Measurements from ENCODE around the gene WAC. TPM values are rescaled to one million over a fixed set of nuclear protein-coding genes. Genes with fewer than 3 reads are reported as not detected.

WAC gene
- total RNA-seq, 1 donor: 92.8 TPM

DNA sequence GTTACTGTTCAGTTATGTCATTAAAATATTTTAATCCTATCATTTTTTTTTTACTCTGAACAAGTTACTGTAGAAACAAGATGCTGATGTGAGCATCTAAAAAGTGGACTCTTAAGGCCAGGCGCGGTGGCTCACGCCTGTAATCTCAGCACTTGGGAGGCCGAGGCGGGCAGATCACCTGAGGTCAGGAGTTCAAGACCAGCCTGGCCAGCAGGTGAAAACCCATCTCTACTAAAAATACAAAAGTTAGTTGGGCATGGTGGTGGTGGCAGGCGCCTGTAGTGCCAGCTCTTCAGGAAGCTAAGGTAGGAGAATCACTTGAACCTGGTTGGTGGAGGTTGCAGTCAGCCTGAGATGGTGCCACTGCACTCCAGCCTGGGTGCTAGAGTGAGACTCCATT, 2.9 kb downstream of the WAC start:
- no peak overlapping the region for H3K4me3 ChIP-seq (ENCODE audit: low read depth, low read length)
- TF ChIP-seq, protein P1, sequence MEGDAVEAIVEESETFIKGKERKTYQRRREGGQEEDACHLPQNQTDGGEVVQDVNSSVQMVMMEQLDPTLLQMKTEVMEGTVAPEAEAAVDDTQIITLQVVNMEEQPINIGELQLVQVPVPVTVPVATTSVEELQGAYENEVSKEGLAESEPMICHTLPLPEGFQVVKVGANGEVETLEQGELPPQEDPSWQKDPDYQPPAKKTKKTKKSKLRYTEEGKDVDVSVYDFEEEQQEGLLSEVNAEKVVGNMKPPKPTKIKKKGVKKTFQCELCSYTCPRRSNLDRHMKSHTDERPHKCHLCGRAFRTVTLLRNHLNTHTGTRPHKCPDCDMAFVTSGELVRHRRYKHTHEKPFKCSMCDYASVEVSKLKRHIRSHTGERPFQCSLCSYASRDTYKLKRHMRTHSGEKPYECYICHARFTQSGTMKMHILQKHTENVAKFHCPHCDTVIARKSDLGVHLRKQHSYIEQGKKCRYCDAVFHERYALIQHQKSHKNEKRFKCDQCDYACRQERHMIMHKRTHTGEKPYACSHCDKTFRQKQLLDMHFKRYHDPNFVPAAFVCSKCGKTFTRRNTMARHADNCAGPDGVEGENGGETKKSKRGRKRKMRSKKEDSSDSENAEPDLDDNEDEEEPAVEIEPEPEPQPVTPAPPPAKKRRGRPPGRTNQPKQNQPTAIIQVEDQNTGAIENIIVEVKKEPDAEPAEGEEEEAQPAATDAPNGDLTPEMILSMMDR (IDR thresholded peaks at IDR 0.05; ENCODE audit: insufficient read depth, low read depth, low read length): no peak

DNA sequence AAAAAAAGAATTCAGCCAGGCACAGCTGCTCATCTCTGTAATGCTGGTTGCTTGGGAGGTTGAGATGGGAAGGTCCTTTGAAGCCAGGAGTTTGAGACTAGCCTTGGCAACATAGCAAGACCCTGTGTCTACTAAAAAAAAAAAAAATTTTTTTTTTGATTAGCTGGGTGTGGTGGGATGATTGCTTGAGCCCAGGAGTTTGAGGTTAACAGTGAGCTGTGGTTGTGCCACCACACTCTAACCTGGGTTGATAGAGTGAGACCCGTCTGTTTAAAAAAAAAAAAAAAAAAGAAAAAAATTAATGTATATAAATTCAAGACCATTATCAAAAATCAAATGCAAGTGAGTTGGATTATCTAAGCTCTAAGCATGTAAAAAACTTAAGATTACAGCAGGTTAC, 5.7 kb downstream of the WAC start:
- DNase-seq (ENCODE audit: low read depth): no peak
- H3K4me3 ChIP-seq (ENCODE audit: low read depth, low read length): no peak overlapping the region
- TF ChIP-seq, protein P1 (IDR thresholded peaks at IDR 0.05; ENCODE audit: insufficient read depth, low read depth, low read length): no peak

More for the DNA sequence above, 2.9 kb downstream of the WAC start:
- DNase-seq (ENCODE audit: low read depth): no peak

DNA sequence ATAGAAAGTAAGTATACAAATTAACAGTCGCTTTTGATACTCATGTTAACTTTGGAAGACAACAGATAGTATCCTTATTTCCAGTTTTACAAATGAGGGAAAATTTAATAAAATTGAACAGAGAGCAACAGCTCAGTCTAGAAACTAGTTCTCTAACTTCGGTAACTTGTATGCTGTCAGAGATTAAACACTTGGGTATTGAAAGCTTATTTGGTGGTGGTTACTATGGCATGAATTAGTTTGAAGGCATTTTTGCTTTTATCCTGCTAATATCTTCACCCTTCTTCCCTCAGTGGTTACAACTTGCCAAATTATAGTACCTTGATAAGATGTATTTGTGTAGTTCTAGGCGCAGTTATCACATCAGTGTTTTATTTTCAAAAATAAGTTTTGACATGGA, 7.2 kb downstream of the WAC start:
- no peak for DNase-seq (ENCODE audit: low read depth)
- no peak overlapping the region for H3K4me3 ChIP-seq (ENCODE audit: low read depth, low read length)
- TF ChIP-seq, protein P1 (IDR thresholded peaks at IDR 0.05; ENCODE audit: insufficient read depth, low read depth, low read length): no peak

DNA sequence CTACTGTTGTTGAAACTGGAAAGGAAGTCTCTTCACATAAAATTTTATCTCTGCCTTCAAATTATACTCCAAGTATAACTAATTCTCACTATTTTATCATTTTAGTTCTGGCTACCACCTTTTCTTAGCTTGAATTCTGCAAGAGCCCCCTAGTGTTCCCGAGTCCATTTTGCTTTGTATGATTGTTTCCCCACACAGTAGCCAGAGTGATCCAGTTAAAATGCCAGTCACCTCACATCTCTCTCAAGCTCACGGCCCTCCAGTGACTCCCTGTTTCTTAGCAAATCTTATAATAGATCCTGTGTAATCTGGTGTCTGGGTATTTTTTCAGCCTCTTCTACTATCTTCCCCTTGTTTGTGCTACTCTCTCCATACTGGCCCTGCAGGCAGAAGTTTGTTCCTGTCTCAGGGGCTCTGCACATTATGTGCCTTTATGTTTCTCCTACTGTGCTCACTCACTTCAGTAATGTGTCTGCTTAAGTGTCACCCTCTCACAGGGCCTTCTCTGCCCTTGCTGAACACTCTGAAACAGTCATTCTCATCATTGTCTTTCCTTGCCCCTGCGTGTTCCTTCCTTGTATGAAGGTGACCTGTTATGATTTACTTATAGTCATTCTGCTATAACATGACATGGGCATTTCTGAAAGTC, 8.9 kb downstream of the WAC start:
- no peak for DNase-seq (ENCODE audit: low read depth)
- TF ChIP-seq, protein P1 (IDR thresholded peaks at IDR 0.05; ENCODE audit: insufficient read depth, low read depth, low read length): no peak
- H3K4me3 ChIP-seq (ENCODE audit: low read depth, low read length): no peak overlapping the region

DNA sequence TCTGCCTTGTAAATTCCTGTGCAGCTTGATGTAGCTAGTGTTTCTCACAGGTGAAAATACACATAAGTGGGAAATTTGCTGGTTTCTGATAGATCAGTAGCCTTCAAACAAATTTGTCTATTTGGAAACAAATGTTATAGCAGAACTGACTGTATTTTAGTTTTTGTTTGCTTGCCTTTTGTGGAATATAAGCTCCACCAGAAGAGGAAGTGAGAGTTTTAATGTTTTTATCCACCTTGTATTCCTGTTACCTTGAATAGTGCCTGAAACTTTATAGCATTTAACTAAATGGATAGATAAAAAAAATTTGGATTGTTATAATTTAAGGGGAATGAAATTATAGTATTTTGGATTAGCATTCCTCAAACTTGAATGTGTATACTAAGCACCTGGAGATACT, 9.8 kb downstream of the WAC start:
- no peak for DNase-seq (ENCODE audit: low read depth)
- TF ChIP-seq, protein P1 (IDR thresholded peaks at IDR 0.05; ENCODE audit: insufficient read depth, low read depth, low read length): no peak
- no peak overlapping the region for H3K4me3 ChIP-seq (ENCODE audit: low read depth, low read length)

DNA sequence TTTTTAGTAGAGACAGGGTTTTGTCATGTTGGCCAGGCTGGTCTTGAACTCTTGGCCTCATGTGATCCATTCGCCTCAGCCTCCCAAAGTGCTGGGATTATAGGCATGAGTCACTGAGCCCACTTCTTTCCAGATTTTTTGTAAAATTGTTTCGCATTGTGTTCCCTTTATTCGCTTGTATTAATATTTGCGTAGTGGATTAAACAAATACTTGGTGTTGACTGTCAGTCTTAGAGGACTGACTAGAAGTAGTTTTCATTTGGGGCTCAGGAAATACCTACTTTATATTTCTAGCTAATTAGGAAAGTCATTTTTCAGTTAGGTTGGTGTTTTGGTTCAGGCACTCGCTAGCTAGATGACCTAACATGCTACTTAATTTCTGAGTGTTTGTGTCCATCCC, 11.1 kb downstream of the WAC start:
- TF ChIP-seq, protein P1 (IDR thresholded peaks at IDR 0.05; ENCODE audit: insufficient read depth, low read depth, low read length): no peak
- no peak overlapping the region for H3K4me3 ChIP-seq (ENCODE audit: low read depth, low read length)
- DNase-seq (ENCODE audit: low read depth): no peak

Measured in fibroblast of villous mesenchyme (primary cell).